ENCODE results near the gene HOXD9.

Gene HOXD9

GRCh38 chr2:176165370-176166050 is 43.0 kb downstream of the HOXD9 start:
- no peak for DNase-seq (ENCODE audit: low read depth)

DNA sequence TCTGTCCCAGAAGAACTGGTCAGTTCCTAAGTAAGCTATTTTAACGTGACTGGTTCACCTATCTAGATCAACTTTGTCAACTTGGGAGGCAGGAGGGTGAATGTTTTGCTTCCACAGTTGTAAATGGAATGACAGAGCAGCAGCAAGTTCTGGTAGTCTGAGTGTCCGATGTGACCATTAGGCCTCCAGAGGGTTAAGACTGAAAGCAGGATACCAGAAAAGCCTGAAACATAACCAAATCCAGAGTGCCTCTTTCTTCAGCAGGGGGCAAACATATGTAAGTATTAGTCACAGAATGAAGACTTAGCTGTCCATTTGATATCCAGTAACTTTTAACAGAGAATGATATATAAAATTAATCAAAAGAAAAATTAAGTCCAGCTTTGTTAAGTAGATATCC is 43.8 kb downstream of the HOXD9 start:
- DNase-seq (ENCODE audit: low read depth), result no peak

DNA sequence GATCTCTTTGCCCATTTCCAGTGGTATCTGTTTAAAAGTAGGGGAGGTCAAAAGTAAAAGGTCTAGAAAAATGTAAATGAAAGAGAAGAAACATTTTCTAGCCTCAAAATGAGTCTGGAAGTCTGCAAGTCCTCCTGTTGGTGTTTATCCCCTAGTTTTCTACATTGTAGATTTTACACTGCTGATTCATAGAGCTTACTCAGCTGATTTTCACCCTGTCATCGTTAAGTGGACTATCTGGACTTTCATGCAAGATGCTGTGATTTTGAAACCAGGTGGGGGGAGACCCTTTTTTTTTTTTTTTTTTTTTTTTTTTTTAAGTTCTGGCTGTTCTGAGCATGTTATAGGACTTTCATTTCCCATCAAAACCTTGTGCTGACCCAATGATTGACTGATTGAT is 44.9 kb downstream of the HOXD9 start:
- no peak for DNase-seq (ENCODE audit: low read depth)

DNA sequence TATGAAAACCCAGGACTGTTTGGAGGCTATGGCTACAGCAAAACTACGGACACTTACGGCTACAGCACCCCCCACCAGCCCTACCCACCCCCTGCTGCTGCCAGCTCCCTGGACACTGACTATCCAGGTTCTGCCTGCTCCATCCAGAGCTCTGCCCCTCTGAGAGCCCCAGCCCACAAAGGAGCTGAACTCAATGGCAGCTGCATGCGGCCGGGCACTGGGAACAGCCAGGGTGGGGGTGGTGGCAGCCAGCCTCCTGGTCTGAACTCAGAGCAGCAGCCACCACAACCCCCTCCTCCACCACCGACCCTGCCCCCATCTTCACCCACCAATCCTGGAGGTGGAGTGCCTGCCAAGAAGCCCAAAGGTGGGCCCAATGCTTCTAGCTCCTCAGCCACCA is 46.7 kb downstream of the HOXD9 start:
- no peak for DNase-seq (ENCODE audit: low read depth)

DNA sequence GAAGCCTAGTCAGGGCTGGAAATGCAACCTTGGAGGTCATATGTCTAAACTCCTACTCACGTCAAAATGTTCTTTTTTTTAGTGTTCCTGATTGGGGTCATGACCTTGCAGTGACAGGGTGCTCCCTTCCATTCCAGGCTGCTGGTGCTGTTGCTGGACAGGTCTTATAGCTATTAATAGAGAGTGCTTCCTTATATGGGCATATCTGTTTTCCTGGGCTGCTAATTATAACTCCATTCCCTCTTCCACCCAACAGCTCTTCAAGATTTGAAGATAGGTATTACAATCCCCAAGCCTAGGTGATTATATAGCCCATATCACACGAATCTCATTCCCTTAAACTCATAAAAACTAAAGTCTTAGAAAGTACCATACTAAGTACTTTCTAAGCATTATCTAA is 47.2 kb downstream of the HOXD9 start:
- DNase-seq (ENCODE audit: low read depth), result no peak

DNA sequence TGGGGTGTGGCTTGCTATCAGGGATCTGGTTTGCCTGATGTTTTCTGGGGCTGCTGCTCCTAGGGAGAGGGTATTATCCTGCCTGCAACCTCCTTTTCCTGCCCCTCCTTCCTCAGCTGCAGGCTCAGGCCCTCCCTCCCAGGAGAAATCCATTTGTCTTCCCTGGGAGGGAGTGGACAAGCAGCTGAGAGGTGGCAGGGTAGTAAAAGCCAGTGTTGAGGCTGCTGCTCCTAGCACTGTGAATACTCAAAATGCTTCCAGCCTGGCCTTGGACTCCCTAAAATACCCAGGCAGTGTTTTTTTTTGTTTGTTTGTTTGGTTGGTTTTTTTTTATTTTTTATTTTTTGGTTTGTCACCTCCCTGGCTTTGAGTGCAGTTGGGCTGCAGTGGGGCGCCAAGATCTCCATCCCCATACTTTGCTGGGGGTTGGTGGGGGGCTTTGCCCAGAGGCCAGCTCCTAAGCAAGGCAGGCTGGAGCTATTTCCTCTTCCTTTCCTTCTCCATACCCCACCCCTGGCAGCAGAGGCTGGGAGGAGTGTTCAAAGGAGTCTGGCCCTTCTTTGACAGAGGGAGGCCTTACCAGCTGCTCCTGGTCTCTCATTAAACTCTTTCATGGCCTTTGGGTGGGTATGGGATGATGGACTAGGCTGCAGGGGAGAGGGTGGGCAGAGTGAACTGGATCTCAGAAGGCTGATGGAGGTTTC is 48.2 kb downstream of the HOXD9 start:
- DNase-seq (ENCODE audit: low read depth), result no peak

DNA sequence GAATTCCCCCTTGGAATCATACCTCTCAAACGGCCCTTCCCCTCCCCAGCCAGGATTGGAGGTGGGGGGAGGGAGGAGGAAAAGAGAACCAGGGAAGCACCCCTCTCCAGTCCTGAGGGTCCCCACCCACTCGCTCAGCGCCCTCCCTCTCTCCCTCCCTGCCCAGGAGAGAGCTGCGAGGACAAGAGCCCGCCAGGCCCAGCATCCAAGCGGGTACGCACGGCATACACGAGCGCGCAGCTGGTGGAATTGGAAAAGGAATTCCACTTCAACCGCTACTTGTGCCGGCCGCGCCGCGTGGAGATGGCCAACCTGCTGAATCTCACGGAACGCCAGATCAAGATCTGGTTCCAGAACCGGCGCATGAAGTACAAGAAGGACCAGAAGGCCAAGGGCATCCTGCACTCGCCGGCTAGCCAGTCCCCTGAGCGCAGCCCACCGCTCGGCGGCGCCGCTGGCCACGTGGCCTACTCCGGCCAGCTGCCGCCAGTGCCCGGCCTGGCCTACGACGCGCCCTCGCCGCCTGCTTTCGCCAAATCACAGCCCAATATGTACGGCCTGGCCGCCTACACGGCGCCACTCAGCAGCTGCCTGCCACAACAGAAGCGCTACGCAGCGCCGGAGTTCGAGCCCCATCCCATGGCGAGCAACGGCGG is 49.0 kb downstream of the HOXD9 start:
- DNase-seq (ENCODE audit: low read depth), result no peak

DNA sequence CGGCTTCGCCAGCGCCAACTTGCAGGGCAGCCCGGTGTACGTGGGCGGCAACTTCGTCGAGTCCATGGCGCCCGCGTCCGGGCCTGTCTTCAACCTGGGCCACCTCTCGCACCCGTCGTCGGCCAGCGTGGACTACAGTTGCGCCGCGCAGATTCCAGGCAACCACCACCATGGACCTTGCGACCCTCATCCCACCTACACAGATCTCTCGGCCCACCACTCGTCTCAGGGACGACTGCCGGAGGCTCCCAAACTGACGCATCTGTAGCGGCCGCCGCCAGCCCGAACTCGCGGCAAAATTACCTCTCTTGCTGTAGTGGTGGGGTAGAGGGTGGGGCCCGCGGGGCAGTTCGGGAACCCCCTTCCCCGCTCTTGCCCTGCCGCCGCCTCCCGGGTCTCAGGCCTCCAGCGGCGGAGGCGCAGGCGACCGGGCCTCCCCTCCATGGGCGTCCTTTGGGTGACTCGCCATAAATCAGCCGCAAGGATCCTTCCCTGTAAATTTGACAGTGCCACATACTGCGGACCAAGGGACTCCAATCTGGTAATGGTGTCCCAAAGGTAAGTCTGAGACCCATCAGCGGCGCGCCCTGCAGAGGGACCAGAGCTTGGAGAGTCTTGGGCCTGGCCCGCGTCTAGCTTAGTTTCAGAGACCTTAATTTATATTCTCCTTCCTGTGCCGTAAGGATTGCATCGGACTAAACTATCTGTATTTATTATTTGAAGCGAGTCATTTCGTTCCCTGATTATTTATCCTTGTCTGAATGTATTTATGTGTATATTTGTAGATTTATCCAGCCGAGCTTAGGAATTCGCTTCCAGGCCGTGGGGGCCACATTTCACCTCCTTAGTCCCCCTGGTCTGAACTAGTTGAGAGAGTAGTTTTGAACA is 49.7 kb downstream of the HOXD9 start:
- no peak for DNase-seq (ENCODE audit: low read depth)

DNA sequence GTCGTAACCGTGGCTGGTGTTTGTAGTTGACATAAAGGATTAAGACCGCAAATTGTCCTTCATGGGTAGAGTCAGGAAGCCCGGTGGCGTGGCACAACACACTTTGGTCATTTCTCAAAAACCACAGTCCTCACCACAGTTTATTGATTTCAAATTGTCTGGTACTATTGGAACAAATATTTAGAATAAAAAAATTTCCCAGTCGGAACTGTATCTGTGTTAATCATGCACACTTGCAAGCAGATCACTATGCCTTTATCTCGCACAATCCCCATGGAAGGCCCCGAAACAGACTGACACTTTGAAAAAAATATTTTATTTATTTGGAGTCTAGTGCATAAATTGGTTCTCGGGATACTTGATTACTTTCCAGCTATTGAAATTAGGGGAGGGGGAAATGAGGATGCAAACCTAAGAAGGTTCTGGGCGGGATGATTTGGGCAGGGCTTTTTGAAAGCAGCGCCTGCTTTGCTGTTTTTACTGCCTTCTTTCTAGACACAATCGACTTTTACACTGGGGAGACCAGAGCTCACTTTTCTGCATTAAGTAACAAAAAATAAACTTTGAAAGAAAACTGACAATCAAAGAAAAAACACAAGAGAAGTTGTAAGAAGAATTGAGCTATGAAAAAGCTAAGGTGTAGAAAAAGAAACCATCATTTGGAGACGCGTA is 50.5 kb downstream of the HOXD9 start:
- no peak for DNase-seq (ENCODE audit: low read depth)

DNA sequence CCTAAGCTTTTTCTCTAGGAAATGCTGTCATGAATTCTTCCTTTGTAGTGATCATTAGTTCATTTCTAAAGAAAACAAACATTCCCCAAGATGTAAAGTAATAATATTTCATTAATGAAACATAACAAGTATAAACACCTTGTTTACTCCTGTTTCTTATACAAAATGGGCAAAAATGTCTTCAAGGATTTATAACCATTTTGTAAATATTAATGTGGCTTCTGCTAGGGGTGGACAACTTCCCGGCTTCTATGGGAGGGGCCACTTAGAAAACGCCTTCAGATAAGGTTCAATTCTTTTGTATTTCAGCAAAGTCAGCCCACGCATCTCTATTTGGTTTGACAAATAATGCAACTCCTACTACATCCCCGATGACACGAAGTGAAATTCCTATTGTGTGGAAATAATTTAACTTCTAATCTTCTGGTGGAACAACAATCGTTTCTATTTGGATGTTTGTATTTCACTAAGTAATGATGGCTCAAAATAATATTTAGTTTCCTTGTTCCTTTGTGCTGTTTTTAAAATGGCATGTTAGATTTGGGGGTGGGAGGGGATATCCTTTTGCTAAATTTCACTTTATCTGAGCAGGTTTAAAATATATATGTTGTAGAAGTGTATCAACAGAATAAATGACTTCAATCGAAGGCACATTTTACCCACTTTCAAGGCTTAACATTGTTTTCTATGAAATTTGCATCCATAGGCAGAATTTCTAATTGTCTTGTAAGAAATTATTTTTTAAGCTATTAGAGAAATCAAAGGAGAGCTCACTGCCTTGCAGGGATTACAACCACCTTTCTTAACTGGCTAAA is 51.3 kb downstream of the HOXD9 start:
- no peak for DNase-seq (ENCODE audit: low read depth)

GRCh38 chr2:176174382-176174823 is 51.9 kb downstream of the HOXD9 start:
- DNase-seq (ENCODE audit: low read depth), result no peak

Data from stimulated activated CD8-positive, alpha-beta memory T cell treated with anti-CD3 and anti-CD28 coated beads, Interleukin-15, amount 100 ng/mL, for 24 hours (primary cell).